Measurements from ENCODE around the gene BUB1B. TPM values are rescaled to one million over a fixed set of nuclear protein-coding genes. Genes with fewer than 3 reads are reported as not detected.
"Not testable (repeated sequence)": the region's sequence is repeated elsewhere in the genome, so short reads cannot be mapped to it uniquely, and the experiment has no call there.

Gene BUB1B
- total and polyA plus RNA-seq, 4 donors, result 1.1 to 8.0 (median 2.1) TPM

DNA sequence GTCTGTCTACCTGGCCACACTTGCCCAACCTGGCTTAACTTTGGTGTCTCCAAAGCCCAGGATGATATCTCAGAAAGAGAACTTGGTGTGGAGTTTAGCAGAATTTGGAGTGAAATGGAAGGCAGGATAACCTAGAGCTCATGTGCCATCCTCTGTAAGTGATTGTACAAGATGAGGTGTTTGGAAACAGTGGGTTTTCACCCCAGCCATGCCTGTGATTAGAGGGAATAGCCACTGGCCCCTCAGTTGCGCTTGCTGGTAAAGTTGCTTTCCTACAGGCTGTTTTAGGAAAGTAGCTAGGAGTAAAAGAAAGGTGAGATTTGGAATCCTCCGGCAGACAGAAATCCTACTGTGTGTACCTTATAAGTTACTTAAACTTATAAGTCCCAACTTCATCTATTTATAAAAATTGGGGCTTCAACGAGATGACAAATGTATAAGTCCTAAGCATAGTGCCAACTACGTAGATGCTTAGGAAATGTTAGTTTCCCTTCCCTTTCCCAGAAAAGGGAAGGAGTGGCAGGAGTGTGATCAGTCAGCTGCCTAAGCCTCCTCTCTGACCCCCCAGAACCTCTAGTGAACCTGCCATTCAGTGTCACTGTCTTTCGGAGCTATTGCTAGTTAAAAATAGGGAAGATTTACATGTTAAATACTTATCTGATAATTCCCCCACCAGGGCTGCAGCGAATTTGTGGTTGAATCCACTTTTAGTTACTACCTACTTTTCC is 38.8 kb upstream of the BUB1B start:
- H3K9ac ChIP-seq (ENCODE audit: insufficient read depth in 1 of 2, low read length in 2 of 2), result no peak overlapping the region
- no peaks in the 10 kb centered on the region for H3K9me3 ChIP-seq (ENCODE audit: control insufficient read depth in 4 of 4, insufficient read depth in 3 of 4, low read length in 3 of 4)
- H3K27me3 ChIP-seq (ENCODE audit: control insufficient read depth in 3 of 3, insufficient read depth in 3 of 3, low read length in 2 of 3), result no peaks in the 10 kb centered on the region
- no peaks in the 10 kb centered on the region for H3K36me3 ChIP-seq (ENCODE audit: control insufficient read depth in 4 of 4, insufficient read depth in 4 of 4, low read length in 4 of 4)
- TF ChIP-seq, protein P1, sequence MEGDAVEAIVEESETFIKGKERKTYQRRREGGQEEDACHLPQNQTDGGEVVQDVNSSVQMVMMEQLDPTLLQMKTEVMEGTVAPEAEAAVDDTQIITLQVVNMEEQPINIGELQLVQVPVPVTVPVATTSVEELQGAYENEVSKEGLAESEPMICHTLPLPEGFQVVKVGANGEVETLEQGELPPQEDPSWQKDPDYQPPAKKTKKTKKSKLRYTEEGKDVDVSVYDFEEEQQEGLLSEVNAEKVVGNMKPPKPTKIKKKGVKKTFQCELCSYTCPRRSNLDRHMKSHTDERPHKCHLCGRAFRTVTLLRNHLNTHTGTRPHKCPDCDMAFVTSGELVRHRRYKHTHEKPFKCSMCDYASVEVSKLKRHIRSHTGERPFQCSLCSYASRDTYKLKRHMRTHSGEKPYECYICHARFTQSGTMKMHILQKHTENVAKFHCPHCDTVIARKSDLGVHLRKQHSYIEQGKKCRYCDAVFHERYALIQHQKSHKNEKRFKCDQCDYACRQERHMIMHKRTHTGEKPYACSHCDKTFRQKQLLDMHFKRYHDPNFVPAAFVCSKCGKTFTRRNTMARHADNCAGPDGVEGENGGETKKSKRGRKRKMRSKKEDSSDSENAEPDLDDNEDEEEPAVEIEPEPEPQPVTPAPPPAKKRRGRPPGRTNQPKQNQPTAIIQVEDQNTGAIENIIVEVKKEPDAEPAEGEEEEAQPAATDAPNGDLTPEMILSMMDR (IDR thresholded peaks at IDR 0.05; ENCODE audit: control extremely low read depth, extremely low read depth), result no peak
- DNase-seq, result no peak
- no peak overlapping the region for H3K27ac ChIP-seq (ENCODE audit: low read depth in 1 of 2, low read length in 1 of 2)
- peaks cover 0 to 5% (median 0%) of the 10 kb centered on the region in 5 donors for H3K4me1 ChIP-seq (ENCODE audit: control insufficient read depth in 5 of 5, insufficient read depth in 5 of 5, low read length in 5 of 5)
- ATAC-seq (ENCODE audit: insufficient read depth, low FRiP score), result no peak
- H3K4me3 ChIP-seq, result no peak overlapping the region
- WGBS, 2 donors, result 53 to 66% methylated on average over 6 of the region's 6 CpGs

DNA sequence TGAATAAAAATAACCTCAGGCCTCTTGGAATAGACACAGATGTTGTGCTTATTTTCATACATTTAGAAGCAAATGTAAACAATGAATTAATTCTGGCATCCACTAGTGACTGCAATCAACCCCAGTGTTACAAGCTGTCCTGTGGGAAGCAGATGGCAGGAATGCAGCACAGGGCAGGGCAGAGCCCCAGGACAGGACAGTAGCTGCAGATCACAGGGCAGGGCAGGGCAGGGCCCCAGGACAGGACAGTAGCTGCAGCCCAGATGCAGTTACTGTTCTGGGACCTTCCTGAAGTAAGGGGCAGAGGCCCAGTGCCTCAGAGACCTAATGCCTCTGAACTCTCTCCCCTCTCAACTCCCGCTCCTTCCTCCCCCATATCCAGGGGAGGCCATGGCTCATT is 37.9 kb upstream of the BUB1B start:
- not testable (repeated sequence) for DNase-seq; H3K4me3 ChIP-seq; H3K27ac ChIP-seq (ENCODE audit: low read depth in 1 of 2, low read length in 1 of 2); H3K9ac ChIP-seq (ENCODE audit: insufficient read depth in 1 of 2, low read length in 2 of 2); H3K36me3 ChIP-seq (ENCODE audit: control insufficient read depth in 4 of 4, insufficient read depth in 4 of 4, low read length in 4 of 4); ATAC-seq (ENCODE audit: insufficient read depth, low FRiP score); H3K27me3 ChIP-seq (ENCODE audit: control insufficient read depth in 3 of 3, insufficient read depth in 3 of 3, low read length in 2 of 3); H3K4me1 ChIP-seq (ENCODE audit: control insufficient read depth in 5 of 5, insufficient read depth in 5 of 5, low read length in 5 of 5); H3K9me3 ChIP-seq (ENCODE audit: control insufficient read depth in 4 of 4, insufficient read depth in 3 of 4, low read length in 3 of 4)
- WGBS, 2 donors, result 100% methylated on average over 1 of the region's 1 CpG

DNA sequence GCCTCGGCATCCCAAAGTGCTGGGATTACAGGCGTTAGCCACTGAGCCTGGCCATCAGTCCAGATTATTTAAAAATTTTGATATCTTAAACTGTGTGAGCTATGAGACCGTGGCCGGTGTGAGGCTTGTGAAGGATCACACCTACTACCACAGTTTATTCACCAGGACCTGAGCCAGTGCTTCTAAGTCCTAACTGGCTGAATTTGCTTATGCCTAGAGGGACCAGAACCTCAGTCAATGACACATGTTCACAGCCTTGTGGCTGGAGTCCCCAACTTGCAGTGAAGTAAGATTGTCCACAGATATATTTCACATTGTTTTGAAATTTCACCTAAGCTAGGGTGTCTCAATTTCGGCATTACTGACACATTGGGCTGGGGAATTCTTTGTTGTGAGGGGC is 37.0 kb upstream of the BUB1B start:
- not testable (repeated sequence) for H3K9ac ChIP-seq (ENCODE audit: insufficient read depth in 1 of 2, low read length in 2 of 2); H3K36me3 ChIP-seq (ENCODE audit: control insufficient read depth in 4 of 4, insufficient read depth in 4 of 4, low read length in 4 of 4); H3K9me3 ChIP-seq (ENCODE audit: control insufficient read depth in 4 of 4, insufficient read depth in 3 of 4, low read length in 3 of 4); H3K4me3 ChIP-seq; H3K27me3 ChIP-seq (ENCODE audit: control insufficient read depth in 3 of 3, insufficient read depth in 3 of 3, low read length in 2 of 3); ATAC-seq (ENCODE audit: insufficient read depth, low FRiP score); H3K4me1 ChIP-seq (ENCODE audit: control insufficient read depth in 5 of 5, insufficient read depth in 5 of 5, low read length in 5 of 5); H3K27ac ChIP-seq (ENCODE audit: low read depth in 1 of 2, low read length in 1 of 2); DNase-seq
- 86 to 94% methylated on average over 5 of the region's 5 CpGs for WGBS, 2 donors

DNA sequence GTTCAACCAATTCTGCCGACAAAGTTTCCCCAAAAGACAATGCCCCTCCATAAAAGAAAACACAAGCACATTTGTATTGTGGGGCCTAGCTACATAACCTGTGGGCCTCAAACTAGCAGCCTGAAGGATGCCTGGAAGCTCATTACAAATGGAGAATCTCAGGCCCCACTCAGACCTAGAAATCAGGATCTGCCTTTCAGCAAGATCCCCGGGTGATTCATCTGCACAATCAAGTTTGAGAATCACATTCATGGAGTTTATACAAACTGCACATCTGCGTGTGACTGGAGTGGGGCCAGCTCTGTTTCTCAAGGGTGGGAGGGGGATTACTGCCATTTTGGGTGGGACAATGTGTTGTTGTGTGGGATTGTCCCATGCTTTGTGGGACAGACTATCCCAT is 36.5 kb upstream of the BUB1B start:
- H3K9ac ChIP-seq (ENCODE audit: insufficient read depth in 1 of 2, low read length in 2 of 2); H3K27ac ChIP-seq (ENCODE audit: low read depth in 1 of 2, low read length in 1 of 2); H3K27me3 ChIP-seq (ENCODE audit: control insufficient read depth in 3 of 3, insufficient read depth in 3 of 3, low read length in 2 of 3); H3K4me1 ChIP-seq (ENCODE audit: control insufficient read depth in 5 of 5, insufficient read depth in 5 of 5, low read length in 5 of 5); DNase-seq; H3K9me3 ChIP-seq (ENCODE audit: control insufficient read depth in 4 of 4, insufficient read depth in 3 of 4, low read length in 3 of 4); H3K4me3 ChIP-seq; ATAC-seq (ENCODE audit: insufficient read depth, low FRiP score); H3K36me3 ChIP-seq (ENCODE audit: control insufficient read depth in 4 of 4, insufficient read depth in 4 of 4, low read length in 4 of 4): not testable (repeated sequence)
- WGBS, 2 donors, result 86 to 91% methylated on average over 3 of the region's 3 CpGs

GRCh38 chr15:40124807-40125285 is 36.0 kb upstream of the BUB1B start:
- not testable (repeated sequence) for H3K36me3 ChIP-seq (ENCODE audit: control insufficient read depth in 4 of 4, insufficient read depth in 4 of 4, low read length in 4 of 4); H3K9me3 ChIP-seq (ENCODE audit: control insufficient read depth in 4 of 4, insufficient read depth in 3 of 4, low read length in 3 of 4); DNase-seq; H3K4me1 ChIP-seq (ENCODE audit: control insufficient read depth in 5 of 5, insufficient read depth in 5 of 5, low read length in 5 of 5); ATAC-seq (ENCODE audit: insufficient read depth, low FRiP score); H3K27ac ChIP-seq (ENCODE audit: low read depth in 1 of 2, low read length in 1 of 2); H3K27me3 ChIP-seq (ENCODE audit: control insufficient read depth in 3 of 3, insufficient read depth in 3 of 3, low read length in 2 of 3); H3K4me3 ChIP-seq; H3K9ac ChIP-seq (ENCODE audit: insufficient read depth in 1 of 2, low read length in 2 of 2)
- WGBS, 2 donors, result 72 to 85% methylated on average over 4 of the region's 5 CpGs

All from lung (tissue), 12 donors.